ENCODE results near the gene INPP4A.

- no peak for TF ChIP-seq CEBPB (IDR thresholded peaks at IDR 0.05)
- no peak for TF ChIP-seq EHF (CRISPR knock-in tag; IDR thresholded peaks at IDR 0.05)
- TF ChIP-seq CTCF (IDR thresholded peaks at IDR 0.05): peak; percentile 25; the same call in 2 of the 3 replicates
- no peak for TF ChIP-seq TFCP2L1 (CRISPR knock-in tag; IDR thresholded peaks at IDR 0.05)
- TF ChIP-seq FOSL2 (IDR thresholded peaks at IDR 0.05): no peak
- TF ChIP-seq FOSL2 (CRISPR knock-in tag; IDR thresholded peaks at IDR 0.05): no peak
- no peak for TF ChIP-seq KDM5A (IDR thresholded peaks at IDR 0.05)
- no peak for TF ChIP-seq EP300 (IDR thresholded peaks at IDR 0.05)
- no peak for TF ChIP-seq MAFK (IDR thresholded peaks at IDR 0.05; ENCODE audit: partially characterized antibody)
- TF ChIP-seq JUN (IDR thresholded peaks at IDR 0.05): no peak
Measured at GRCh38 chr2:98518101-98518500, 73.4 kb downstream of the INPP4A start.
